GM12892 (cell line): ENCODE data around the gene FITM1.

Source experiments
- POLR2A ChIP-seq: IDR thresholded peaks from 2 replicates; pipeline ENCODE4 v1.6.1; 2011; ENCODE audit warnings: low read depth, low read length, control low read depth
- POLR2AphosphoS5 ChIP-seq: IDR thresholded peaks from 2 replicates; pipeline ENCODE4 v1.6.1; 2011; ENCODE audit warnings: low read depth, low read length, control low read depth

DNA sequence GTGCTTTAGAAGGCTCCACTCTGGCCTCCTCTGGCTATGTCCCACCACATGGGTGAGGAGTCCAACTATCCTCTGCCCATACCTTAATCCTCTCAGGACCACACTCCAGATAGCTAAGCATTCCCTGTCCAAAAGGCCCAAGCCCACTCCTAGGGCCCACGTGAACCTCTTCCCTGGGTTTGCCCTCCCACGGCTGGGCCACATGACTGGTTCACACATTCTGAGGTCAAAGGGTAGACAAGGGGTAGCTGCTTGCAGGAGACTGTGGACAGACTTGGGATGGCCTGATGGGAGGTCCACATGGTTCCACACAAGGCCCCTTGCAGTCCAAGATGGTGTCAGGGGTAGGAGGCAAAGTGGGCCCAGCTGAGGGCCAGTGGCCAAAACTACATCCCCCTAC lies 42.4 kb upstream of the FITM1 start:
- TF ChIP-seq POLR2A (no peak), POLR2AphosphoS5 (no peak)
